Middle frontal gyrus (tissue), 1 donor: ENCODE results near the gene ERGIC1.
"Not testable (repeated sequence)": the region's sequence is repeated elsewhere in the genome, so short reads cannot be mapped to it uniquely, and the experiment has no call there.

Experiments used
- DNase-seq: peaks from one replicate; pipeline ENCODE4 v3.0.0-alpha.2; 2015; ENCODE audit warnings: low spot score; ENCODE audit errors: extremely low spot score

The ERGIC1 gene

DNA sequence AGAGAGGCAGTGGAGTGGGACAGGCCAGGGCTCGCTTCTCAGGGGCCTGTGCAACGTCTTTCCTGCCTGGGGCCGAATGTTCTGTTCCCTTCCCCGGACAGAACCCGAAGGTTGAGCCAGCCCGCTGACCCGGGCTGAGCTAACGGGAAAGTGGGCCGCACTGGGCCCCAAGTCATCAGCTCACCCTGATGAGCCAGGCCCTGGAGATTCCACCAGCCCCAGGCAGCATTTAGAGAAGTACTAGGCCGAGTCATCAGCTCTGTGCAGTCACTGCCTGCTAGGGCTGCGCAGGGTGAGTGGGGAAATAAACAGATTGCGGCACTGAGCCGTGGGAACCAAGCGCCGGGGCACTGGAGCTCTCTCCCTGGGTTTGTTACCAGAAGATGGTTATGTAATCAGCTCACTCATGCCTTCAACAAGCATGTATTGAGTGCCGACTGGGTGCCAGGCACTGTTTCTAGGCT lies 33.9 kb upstream of the ERGIC1 start:
- DNase-seq, result no peak

DNA sequence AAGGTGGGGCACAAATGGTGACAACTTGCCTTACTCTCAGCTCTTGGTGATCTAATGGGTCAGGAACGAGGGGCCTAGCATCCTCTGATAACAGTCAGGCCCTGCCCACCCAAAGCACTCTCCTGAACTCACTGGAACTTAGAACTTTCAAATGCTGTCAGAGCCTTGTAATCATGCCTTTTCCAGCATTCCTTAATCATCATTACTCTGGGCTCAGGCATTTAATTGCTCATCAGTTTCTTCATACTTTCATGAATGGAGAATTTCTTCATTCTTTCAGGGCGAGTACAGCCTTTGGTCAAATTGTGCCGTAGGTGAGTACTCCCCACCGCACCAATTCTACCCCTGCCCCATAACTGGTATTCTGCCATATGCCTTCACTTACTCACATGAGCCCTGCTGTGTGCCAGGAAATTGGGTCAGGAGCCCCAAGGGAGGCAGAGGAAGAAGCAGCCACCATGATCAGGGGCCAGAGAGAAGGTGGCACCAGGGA lies 32.8 kb upstream of the ERGIC1 start:
- no peak for DNase-seq

DNA sequence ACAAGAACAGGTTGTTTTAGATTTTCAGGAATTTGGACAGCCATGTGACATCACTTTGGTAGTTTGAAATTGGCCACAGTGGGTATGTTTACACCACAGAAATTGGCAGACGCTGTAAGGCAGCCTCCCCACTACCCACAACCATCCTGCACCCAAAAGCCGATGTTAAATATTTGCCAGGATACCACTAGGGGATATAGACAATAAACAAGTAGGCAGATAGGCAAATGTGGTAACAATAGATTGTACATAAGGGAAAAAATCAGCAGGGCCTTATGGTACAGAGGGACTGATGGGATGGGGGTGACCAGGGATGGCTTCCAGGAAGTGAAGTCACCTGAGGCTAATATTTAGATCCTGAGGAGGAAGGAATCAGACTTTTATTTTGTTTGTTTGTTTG lies 31.9 kb upstream of the ERGIC1 start:
- DNase-seq, result no peak

DNA sequence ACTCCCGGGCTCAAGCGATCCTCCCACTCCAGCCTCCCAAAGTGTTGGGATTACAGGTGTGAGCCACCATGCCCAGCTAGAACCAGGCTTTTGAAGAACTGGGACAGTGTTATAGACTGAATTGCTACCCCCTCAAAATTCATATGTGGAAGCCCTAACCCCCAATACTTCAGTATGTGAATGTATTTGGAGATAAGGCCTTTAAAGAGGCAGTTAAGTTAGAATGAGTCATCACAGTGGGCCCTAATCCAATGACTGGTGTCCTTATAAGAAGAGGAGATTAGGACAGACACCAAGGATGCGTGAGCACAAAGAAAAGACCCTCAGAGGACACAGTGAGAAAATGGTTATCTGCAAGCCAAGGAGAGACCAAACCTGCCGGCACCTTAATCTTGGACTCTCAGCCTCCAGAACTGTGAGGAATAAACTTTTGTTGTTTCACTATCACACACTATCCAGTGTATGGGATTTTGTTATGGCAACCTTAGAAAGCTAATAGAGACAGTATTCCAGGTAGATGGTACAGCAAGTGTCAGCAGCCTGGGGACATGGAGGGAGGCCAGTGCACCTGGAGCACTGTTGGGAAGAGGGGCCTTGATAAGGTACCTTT lies 31.4 kb upstream of the ERGIC1 start:
- no peak for DNase-seq

DNA sequence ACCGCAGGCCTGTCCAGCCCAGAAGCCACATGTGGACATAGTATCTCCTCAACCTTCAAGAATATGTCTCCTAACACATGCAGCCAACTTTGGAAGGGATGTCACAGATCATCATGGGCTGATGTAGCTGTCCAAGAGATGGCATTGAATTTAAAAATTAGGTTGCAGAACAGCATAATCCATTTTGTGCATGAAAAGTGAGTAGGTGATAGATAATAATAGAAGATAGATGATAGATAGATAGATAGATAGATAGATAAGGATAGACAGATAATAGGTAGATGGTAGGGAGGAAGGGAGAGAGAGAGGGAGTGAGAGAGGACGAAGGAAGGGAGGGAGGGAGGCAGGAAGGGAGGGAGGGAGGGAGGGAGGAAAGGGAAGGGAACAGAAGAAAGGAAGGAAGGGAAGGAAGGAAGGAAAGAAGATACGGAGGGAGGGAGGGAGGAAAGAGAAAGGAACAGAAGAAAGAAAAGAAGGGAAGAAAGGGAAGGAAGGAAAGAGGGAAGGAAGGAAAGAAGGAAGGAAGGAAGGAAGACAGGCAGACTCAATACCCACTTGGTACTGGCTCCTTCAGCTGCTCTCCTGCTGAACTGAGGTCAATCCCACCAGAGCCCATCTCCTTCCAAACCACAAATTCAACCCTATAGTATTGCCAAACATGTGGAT lies 28.9 kb upstream of the ERGIC1 start:
- DNase-seq, result no peak

DNA sequence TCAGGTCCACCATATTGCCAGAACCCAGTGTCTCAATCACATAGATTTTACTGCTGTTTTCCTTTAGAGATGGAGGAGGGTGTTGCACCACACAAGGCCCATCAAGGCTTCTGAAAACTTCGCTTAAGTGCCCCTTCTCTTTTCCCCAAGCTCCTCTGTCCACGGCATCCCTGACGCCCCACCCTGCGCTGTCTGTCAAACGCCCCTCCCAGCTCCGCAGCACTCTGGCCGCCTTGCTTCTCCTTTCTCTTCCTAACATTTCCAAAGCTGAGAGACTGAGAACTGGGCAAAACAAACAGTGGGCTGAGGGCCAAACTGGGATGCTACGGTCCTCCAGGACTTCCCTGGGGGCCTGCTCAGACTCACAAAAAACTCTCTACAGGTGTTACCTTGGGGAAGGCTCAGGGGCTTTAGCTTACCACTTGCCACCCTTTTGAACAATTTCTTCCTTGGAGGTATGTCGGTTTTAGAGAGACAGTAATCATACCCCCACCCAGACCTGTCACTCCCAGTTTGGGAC lies 28.3 kb upstream of the ERGIC1 start:
- no peak for DNase-seq

DNA sequence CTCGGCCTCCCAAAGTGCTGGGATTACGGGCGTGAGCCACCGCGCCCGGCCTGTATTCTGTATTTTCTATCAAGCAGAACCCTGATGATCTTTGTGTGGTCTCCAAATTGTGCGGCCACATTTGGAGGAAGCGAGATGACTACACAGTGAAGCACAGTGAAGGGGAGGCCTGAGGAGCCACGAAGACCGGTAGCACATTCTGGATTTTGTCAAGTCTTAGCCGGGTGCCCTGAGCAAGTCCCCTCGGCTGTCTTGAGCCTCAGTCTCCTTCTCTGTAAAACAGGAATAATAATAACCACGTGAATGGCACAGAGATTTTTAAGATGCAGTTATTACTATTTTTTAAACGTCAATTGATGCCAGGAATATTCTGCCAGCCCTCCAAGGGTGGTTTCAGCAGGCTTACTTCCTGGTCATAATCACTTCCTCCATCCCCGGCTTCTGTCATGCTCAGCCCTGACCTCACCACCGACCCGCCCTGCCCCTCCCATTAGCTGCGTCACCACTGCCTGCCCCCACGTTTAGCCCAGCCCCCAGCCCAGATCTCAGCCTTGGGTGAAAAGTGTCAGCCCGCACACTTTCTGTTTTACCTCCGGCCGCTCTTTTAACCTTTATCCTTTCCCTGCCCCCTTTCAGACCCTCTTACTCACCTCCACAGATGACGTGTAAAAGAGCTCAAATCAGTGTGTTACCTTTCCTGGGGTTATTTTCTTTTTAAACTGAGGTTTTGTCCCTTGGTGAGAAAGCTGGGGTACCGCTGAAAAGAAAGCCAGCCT lies 27.0 kb upstream of the ERGIC1 start:
- no peak for DNase-seq

DNA sequence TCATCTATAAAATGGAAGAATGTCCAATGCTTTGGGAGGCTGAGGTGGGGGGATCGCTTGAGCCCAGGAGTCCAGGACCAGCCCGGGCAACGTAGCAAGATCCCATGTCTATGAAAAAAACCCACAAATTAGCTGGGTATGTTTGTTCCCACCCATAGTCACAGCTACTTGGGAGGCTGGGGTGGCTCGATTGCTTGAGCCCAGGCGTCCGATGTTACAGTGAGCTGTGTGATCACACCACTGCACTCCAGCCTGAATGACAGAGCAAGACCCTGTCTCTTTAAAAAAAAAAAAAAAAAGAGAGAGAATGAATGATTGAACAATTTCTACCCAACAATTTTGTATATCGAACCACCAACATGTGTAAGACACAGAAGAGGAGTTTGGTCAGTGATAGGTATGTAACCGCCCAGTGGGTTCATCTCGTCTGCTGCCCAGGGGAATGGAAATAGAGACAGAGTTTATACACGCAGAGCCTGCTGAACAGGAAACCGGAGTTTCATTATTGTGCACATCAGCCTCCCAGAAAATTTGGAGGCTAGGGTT lies 26.2 kb upstream of the ERGIC1 start:
- no peak for DNase-seq

DNA sequence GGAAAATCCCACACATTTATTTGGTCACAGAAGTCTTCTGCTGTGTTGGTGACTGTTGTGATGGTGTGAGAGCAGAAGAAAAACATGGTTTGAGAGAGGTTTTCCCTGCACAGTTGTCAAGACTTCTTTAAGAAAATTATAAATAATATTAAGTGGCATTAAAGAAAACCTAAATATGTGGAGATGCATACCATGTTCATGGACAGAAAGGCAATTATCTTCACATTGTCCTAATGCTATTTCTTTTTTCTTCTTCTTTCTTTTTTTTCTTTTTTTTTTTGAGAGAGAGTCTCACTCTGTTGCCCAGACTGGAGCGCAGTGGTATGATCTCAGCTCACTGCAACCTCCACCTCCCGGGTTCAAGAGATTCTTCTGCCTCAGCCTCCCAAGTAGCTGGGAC lies 24.3 kb upstream of the ERGIC1 start:
- DNase-seq, result no peak

DNA sequence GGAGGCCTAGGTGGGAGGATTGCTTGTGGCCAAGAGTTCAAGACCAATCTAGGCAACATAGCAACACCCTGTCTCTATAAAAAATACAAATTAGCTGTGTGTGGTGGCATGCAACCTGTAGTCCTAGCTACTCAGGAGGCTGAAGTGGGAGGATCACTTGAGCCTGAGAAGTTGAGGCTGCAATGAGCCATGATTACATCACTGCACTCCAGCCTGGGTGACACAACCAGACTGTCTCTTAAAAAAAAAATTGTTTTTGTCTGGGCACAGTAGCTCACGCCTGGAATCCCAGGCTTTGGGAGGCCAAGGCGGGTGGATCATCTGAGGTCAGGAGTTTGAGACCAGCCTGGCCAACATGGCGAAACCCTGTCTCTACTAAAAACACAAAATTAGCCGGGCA lies 23.1 kb upstream of the ERGIC1 start:
- not testable (repeated sequence) for DNase-seq

DNA sequence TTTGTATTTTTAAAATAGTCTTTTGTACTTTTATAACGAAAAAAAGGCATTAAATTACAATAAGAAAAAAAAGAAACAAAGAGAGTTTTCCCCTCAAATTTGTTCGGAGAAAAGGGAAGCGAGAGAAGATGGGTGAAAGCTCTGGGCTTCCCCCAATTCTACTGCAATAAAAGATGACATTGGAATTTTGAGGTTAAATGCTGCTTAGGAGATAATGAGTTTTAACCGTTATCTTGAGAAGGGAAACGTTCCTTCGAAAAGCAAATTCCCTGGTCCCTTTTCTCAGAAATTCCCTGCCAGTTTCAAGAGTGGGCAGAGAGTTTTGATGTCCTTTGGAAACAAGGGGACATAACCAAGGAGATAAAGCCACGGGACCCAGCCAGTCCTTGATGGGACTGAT lies 18.4 kb upstream of the ERGIC1 start:
- DNase-seq, result no peak

DNA sequence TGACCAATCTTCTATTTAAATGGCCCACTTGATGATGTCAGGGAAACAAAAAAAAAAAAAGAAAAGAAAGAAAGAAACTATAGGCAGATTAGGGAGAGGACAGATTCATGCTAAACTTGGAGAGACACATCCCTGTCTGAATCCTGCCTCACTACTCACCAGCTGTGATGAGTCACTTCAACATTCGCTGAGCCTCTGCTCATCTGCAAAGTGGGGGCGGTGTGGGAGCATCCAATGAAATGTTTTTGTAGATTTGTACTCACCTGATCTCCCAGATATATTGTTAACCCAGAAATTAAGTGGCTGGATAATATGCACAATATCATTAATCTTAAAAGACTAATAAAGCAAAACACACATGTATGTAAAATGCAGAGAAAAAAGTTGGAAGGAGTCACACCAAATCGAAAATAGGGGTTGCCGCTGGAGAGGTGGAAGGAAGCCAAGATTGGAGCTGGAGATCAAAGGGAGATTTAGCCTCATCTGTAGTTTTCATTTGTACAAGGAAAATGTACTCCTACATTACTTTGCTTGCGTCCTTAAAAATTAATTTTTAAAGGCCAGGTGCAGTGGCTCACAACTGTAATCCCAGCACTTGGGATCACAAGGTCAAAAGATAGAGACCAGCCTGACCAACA lies 17.0 kb upstream of the ERGIC1 start:
- no peak for DNase-seq

DNA sequence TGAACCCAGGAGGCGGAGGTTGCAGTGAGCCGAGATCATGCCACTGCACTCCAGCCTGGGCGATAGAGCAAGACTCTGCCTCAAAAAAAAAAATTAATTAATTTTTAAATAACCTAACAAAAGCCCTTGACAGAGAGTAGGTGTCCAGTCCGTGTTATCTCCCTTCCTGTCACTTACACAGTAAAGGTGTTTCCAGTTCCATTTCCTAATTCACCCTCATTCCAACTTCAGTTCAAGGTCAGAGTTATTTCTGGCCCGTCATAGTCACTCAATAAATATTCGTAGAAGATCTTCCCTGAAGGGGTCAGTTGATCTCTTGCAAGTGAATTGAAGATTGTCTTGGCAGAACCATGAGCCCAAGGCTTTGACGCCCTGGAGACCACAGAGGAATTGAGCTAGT lies 16.4 kb upstream of the ERGIC1 start:
- DNase-seq, result no peak

DNA sequence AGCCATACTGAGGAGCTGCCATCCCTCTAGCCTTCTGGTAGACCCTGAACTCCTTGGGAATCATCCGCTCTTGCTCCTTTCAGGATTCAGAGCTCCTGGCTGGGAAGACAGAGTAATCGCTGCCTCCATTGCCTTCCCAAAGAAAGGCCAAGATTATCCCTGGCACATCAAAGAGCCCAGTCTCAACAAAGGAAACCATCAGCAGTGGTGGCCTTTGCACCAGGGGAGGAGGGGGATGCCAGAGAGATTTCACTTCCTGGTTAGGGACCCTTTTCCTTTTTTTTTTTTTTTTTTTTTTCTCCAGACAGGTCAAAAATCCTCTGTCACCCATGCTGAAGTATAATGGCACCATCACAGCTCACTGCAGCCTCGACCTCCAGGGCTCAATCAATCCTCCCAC lies 16.0 kb upstream of the ERGIC1 start:
- no peak for DNase-seq

DNA sequence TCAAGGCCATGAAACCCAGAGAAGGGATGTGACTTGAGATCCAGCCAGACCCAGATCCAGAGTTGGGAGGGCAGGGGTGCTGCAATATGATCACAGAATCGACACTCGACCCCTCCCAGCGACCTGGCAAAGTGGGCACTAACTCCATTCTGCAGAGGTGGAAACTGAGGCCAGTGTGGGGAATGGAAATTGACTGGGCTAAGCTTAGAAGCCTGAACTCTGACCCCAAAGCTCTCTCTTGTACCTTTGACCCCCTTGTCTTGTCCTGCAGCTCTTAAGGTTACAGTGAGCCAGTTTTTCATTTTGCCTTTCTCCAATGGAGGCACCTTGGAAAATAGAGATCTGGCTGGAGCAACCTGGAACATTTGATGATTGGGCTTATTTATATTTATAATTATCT lies 14.5 kb upstream of the ERGIC1 start:
- no peak for DNase-seq

DNA sequence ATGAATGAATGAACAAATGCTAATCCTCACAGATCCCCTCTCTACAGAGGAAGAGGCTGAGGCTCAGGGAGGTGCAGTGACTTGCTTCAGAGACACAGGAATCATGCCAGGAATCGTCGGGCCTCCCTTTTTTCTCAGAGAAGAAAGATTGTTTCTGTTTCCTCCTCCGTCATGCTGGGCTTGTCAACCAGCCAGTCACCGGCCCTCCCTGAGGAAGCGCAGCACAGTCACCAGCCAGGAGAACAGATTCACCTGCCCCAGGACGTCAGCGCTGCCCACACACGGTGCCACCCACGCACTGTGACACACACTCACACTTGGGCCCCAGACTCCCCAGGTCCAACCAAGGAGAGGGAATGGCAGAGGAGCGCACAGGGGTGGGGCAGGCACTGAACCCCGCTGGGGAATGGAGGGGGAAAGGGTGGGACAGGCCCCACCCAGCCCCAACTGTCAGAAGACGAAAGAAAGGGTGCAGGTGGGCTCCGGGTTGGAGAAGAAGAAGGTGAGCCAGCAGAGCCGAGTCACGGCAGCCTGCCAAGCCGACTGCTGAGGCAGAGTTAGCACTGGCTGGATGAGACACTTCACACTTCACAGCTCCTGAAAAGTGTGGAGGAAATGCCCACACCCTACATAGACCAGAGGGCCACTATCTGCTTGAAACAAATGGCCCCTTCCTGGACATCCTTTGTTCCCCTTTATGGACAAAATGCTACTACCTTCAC lies 13.8 kb upstream of the ERGIC1 start:
- no peak for DNase-seq

DNA sequence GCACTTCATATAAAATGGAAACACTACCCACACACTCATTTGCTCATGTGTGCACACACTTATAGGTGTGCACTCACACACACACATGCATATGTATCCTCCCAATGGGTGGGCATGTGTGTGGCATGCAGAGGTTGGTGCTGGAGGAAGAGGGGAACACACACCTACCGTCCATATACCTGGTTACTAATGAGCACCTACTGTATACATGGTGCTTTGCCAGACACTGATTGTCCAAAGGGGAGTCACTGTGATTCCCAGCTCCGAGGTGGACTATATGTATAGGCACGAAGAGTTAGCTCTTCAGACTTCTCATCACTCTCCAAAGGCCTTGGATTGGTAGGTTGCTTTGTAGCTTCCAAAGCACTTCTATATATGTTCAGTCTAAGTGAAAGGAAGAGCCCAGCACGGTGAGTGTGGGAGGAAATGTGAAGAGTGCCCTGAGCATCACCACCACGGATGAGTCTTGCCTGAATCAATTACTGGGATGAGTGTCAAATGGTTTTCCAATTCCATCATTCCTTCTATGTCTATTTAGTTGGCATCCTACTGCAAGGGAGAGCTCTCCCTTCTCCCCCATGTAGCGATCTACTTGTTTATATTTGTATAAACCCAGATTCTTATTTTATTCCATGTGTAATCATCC lies 12.6 kb upstream of the ERGIC1 start:
- no peak for DNase-seq

DNA sequence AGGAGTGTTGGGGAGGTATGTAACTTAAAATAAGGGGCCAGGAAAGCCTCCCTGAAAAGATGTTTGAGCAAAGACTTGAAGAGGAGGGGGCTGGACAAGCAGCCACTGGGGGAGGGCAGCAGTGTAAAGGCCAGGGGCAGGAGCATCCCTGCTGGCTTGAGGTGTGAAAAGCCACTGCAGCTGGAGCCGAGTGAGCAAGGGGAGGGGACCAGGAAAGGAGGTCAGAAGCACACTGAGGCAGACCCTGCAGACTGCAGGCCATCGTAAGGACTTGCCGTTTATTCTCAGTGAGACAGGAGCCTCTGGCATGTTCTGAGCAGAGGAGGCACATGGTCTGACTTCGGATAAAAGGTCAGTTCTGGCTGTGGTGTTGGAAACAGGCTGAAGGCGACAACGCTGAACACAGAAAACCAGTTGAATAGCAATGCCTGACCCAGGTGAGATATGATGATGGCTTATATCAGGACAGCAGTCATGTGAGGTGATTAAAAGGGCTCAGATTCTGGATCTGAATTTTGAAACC lies 10.2 kb upstream of the ERGIC1 start:
- no peak for DNase-seq

DNA sequence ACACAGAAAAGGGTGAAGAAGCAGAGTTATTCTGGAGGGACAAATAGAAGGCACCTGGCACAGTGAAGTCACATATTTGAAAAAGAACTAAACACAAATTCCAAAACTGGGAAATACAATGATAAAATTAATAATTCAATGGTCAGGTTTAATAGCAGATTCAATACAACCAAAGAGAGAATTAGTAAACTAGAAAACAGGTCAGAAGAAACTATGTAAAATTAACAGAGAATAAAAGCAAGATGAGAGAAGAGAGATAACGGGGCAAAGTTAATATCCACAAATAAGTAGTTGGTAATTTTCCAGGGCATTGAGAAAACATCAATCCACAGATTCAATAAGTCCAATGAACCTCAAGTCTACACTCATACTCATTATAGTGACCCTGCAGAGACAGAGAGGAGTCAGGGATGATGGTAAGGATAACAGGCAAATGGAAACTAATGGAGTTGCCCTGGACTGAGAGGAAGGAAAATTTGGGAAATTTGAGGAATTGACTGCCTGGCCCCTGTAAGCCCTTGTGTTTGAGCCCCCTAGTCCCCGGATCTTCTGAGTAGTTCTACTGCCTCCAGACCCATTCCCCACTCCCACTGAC lies 8.3 kb upstream of the ERGIC1 start:
- DNase-seq, result no peak

DNA sequence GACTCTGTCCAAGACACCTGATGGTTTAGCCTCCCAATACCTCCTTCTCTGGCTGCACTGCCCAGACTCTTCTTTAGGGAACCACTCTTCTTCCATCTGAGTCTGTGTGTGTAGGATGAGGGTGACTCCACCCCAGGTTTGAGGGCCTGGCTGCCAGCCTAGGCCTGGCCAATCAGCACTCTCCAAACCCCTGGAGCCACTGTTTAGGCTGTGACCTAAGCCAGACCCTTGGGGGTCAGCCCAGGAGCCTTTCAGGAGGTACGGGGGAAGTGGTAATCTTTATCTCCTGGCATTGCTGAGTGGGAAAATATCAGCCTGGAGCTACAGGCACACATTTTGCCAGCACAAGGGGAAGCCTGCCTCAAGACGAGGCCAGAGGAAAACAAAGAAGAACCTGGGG lies 6.2 kb upstream of the ERGIC1 start:
- no peak for DNase-seq
